Muscle of leg (tissue), 11 donors: ENCODE results near the gene MRPL2. TPM values are rescaled to one million over a fixed set of nuclear protein-coding genes. Genes with fewer than 3 reads are reported as not detected.

Experiments used
- DNase-seq: peaks from one replicate; pipeline ENCODE4 v3.0.0; 2013
- H3K27ac ChIP-seq: one replicate; pipeline ENCODE4 v1.5.1; 2013; ENCODE audit warnings: mild to moderate bottlenecking, low read length, control low read depth
- H3K27me3 ChIP-seq: one replicate; pipeline ENCODE4 v1.6.1; 2013; ENCODE audit warnings: low read length; ENCODE audit not compliant: control insufficient read depth, insufficient read depth
- H3K36me3 ChIP-seq: one replicate; pipeline ENCODE4 v1.6.1; 2013; ENCODE audit warnings: low read length; ENCODE audit not compliant: control insufficient read depth, insufficient read depth
- H3K4me1 ChIP-seq: one replicate; pipeline ENCODE4 v1.6.1; 2013; ENCODE audit warnings: low read length; ENCODE audit not compliant: control insufficient read depth, insufficient read depth
- H3K4me3 ChIP-seq: one replicate; pipeline ENCODE4 v1.5.1; 2013; ENCODE audit warnings: low read length, control low read depth
- H3K9me3 ChIP-seq: replicated peaks from 2 replicates; pipeline ENCODE4 v1.6.1; 2013; ENCODE audit warnings: low read depth, low read length; ENCODE audit not compliant: control insufficient read depth
- WGBS: methylation state at CpG from one replicate; pipeline ENCODE4 v1.1.5; 2013; ENCODE audit warnings: missing lambda C conversion rate; ENCODE audit not compliant: insufficient coverage; 5-methylcytosine and 5-hydroxymethylcytosine counted together
- polyA plus RNA-seq, 8 donors: library from polyadenylated mRNA; unstranded; fragments of 120-200 nt; gene quantifications; one replicate each; pipeline versions ENCODE4 v1.2.1 to v1.2.3, GENCODE V29; 2013; ENCODE audit warnings: inconsistent platforms in 1 of 8, low replicate concordance in 1 of 8; ENCODE audit not compliant: insufficient read length in 8 of 8, insufficient read depth in 1 of 8
- total RNA-seq: library from RNA; stranded (reverse); fragments of 120-200 nt; gene quantifications from one replicate; pipeline ENCODE4 v1.2.4, GENCODE V29; 2013

Gene MRPL2
- total and polyA plus RNA-seq, 9 donors: 27.6 to 55.1 (median 47.5) TPM

- peak overlapping the region; percentile 31 for H3K27ac ChIP-seq
- 60% methylated on average over 7 of the region's 8 CpGs for WGBS
Observed at GRCh38 chr6:43096451-43097097, 37.3 kb upstream of the MRPL2 start.

DNA sequence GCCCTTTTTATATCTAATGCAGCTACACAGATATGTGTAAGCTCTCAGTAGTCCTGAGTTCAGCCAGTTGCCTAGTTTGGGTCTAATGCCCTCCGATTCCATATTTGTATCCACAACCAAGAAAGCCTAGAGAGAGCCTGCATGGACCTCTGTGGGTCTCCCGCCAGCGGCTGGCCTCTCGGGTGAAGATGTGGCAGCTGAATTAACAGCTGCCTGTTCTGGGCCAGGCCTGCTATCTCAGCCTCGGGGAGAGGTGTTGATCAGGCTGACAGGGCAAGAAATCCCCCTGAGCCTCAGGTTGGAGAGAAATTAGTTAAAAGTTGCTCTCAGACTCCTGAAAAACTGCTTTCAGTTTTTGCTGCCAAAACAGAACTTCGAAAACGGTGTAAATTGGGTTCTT lies 36.7 kb upstream of the MRPL2 start:
- H3K4me1 ChIP-seq: peaks cover 28% of the 10 kb centered on the region
- no peaks in the 10 kb centered on the region for H3K27me3 ChIP-seq
- peak overlapping the region; percentile 31 for H3K27ac ChIP-seq
- no peaks in the 10 kb centered on the region for H3K9me3 ChIP-seq
- WGBS: 31% methylated on average over 3 of the region's 7 CpGs
- no peak overlapping the region for H3K4me3 ChIP-seq
- peak; percentile 18 for DNase-seq
- H3K36me3 ChIP-seq: no peaks in the 10 kb centered on the region

More at GRCh38 chr6:43096451-43097097, 37.3 kb upstream of the MRPL2 start:
- DNase-seq: peak; percentile 22
- no peaks in the 10 kb centered on the region for H3K9me3 ChIP-seq
- H3K27me3 ChIP-seq: no peaks in the 10 kb centered on the region
- H3K4me3 ChIP-seq: no peak overlapping the region
- H3K36me3 ChIP-seq: no peaks in the 10 kb centered on the region
- peaks cover 25% of the 10 kb centered on the region for H3K4me1 ChIP-seq

DNA sequence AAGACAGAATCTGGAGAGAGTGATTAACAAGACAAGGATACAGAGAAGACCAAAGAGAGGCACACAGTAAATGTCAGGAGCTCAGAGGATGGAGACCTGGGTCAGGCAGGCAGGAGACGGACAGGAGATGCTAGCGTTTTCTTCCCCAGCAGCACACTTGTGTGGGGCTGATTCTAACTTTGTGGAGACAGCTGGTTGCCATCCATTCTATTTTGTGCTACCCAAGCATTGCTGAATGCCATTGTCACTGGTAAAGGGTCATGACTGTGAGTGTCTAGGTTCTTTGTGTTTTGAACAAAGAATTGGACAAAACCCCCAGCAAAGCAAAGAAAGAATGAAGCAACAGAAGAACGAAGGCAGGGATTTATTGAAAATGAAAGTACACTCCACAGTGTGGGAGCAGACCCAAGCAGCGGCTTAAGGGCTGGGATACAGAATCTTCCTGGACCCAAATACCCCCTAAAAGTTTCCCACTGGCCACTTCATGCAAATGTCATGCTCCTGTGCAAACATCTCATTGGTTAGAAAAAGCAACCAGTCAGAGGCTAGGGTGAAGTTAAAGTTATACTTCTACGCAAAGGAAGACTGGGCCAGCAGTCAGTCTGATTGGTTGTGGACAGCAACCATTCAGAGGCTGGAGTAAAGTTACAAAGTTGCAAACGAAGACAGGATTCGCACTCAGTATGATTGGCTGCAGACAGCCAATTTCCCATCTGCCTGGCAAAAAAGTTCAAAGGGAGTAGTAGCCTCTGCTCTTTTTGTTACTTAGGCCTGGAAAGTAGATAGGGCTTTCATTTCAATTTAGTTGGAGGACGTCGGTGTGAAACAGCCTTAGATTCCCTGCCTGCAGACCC lies 34.4 kb upstream of the MRPL2 start:
- Histone ChIP-seq H3K36me3 (no peaks in the 10 kb centered on the region), H3K4me1 (peaks cover 50% of the 10 kb centered on the region), H3K27me3 (no peaks in the 10 kb centered on the region), H3K4me3 (peak overlapping the region; percentile 11), H3K9me3 (no peaks in the 10 kb centered on the region), H3K27ac (peak overlapping the region; percentile 66)
- WGBS: 36% methylated on average over 5 of the region's 9 CpGs
- DNase-seq: peak; percentile 95

DNA sequence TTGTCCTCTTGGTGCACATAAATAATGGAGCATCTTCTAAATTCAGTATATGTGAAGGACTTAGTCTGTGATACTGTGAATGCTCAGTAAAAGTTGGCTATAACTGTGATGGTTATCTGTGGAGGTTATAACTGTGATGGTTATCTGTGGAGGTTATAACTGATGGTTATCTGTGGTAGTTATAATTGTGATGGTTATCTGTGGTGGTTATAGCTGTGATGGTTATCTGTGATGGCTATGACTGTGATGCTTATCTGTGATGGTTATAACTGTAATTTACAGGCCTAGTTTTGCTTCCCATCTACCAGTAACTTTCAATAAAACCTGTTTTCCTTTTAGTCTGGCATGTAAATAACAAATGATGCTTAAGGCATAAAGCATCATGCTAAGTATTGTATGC lies 33.4 kb upstream of the MRPL2 start:
- Histone ChIP-seq H3K27ac (no peak overlapping the region), H3K4me3 (no peak overlapping the region)

GRCh38 chr6:43091436-43091991 lies 32.3 kb upstream of the MRPL2 start:
- Histone ChIP-seq H3K9me3 (no peaks in the 10 kb centered on the region), H3K27ac (no peak overlapping the region), H3K27me3 (no peaks in the 10 kb centered on the region), H3K4me3 (no peak overlapping the region), H3K36me3 (no peaks in the 10 kb centered on the region), H3K4me1 (peaks cover 44% of the 10 kb centered on the region)
- WGBS: 100% methylated on average over 3 of the region's 10 CpGs
- DNase-seq: no peak

More for the DNA sequence above, 33.4 kb upstream of the MRPL2 start:
- no peaks in the 10 kb centered on the region for H3K36me3 ChIP-seq
- H3K9me3 ChIP-seq: no peaks in the 10 kb centered on the region
- peaks cover 50% of the 10 kb centered on the region for H3K4me1 ChIP-seq
- H3K27me3 ChIP-seq: no peaks in the 10 kb centered on the region
- no peak for DNase-seq

GRCh38 chr6:43091020-43091419 lies 31.8 kb upstream of the MRPL2 start:
- WGBS: 80% methylated on average over 1 of the region's 5 CpGs
- Histone ChIP-seq H3K36me3 (no peaks in the 10 kb centered on the region), H3K27me3 (no peaks in the 10 kb centered on the region), H3K27ac (peak overlapping the region; percentile 74), H3K4me3 (no peak overlapping the region), H3K4me1 (peaks cover 39% of the 10 kb centered on the region), H3K9me3 (no peaks in the 10 kb centered on the region)
- DNase-seq: peak; percentile 61

DNA sequence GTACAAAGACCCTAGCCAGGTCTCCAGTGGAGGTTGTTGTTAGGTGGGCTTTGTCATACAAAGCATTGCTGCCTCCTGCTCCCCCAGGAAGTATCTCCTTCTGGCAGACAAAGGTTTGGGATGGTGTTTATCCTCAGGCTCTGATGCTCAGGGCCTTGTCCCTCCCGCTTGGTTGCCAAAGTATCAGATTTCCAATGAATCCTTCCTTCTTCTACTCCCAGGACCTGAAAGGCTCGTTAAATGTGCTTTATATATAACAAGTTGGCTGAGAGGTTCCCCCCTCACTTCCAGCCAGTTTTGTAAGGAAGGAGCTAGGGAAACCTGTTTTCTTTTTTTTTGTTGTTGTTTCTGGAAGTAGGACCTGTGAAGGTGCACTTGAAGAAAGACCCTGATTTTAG lies 31.3 kb upstream of the MRPL2 start:
- WGBS: no CpG with 5 or more reads among the region's 2 CpGs
- Histone ChIP-seq H3K4me3 (no peak overlapping the region), H3K9me3 (no peaks in the 10 kb centered on the region), H3K36me3 (no peaks in the 10 kb centered on the region), H3K4me1 (peaks cover 36% of the 10 kb centered on the region), H3K27me3 (no peaks in the 10 kb centered on the region), H3K27ac (peak overlapping the region; percentile 74)
- DNase-seq: peak; percentile 84

- Histone ChIP-seq H3K27ac (peak overlapping the region; percentile 74), H3K36me3 (no peaks in the 10 kb centered on the region), H3K4me1 (peaks cover 36% of the 10 kb centered on the region), H3K27me3 (no peaks in the 10 kb centered on the region), H3K4me3 (no peak overlapping the region), H3K9me3 (no peaks in the 10 kb centered on the region)
- 20% methylated on average over 5 of the region's 8 CpGs for WGBS
- no peak for DNase-seq
Observed at GRCh38 chr6:43089874-43090558, 30.8 kb upstream of the MRPL2 start.

DNA sequence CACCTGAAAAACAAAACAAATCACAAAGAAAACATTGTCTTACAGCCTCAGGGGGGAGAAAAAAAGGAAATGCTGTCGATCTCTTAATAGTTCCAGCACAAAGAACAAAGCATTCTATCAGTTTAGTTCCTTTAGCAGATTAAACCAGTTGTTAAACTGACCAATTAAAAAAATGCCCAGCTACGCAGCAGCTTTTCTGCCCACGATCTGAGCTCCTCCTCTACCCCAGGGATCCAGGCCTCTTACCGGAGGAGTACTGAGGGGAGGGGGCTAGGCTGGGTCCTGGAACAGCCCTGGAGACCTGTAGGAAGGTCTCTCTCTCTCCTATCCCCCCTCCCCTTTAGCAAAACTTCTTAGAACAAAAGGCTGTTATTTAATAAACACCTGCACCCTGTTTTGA lies 30.2 kb upstream of the MRPL2 start:
- Histone ChIP-seq H3K4me1 (peaks cover 36% of the 10 kb centered on the region), H3K4me3 (no peak overlapping the region), H3K27ac (peak overlapping the region; percentile 74), H3K36me3 (no peaks in the 10 kb centered on the region), H3K27me3 (no peaks in the 10 kb centered on the region), H3K9me3 (no peaks in the 10 kb centered on the region)
- WGBS: no CpG with 5 or more reads among the region's 4 CpGs
- no peak for DNase-seq

DNA sequence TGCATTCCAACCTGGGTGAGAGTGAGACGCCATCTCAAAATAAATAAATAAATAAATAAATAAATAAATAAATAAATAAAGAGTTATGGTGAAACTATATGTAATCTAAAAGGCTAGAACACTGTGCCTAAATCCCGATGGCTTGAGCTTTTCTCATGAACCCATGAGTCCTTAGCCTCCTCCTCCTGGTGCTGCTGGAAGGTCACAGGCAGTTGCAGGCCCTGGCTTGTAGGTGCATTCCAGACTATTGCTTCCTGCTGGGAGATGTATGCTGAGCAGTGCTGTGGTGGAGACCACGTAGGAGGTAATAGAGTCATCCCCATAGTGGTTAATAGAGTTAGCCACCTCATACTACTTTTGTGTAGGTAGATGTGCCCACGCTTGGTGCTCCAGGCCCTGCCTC lies 29.4 kb upstream of the MRPL2 start:
- no CpG with 5 or more reads among the region's 4 CpGs for WGBS
- H3K27ac ChIP-seq: no peak overlapping the region

More for the DNA sequence above, 29.4 kb upstream of the MRPL2 start:
- Histone ChIP-seq H3K9me3 (no peaks in the 10 kb centered on the region), H3K27me3 (no peaks in the 10 kb centered on the region), H3K4me1 (peaks cover 30% of the 10 kb centered on the region), H3K36me3 (no peaks in the 10 kb centered on the region), H3K4me3 (no peak overlapping the region)
- no peak for DNase-seq
